Psoas muscle (tissue), 8 donors: ENCODE data around the gene EVC2. TPM values are rescaled to one million over a fixed set of nuclear protein-coding genes. Genes with fewer than 3 reads are reported as not detected.

ENCODE experiments used
- ATAC-seq, 4 donors: fragments of 200-7000 bp; cut with Tn5 transposase; one replicate each; pipeline ENCODE4 v1.9.1; 2020; ENCODE audit warnings: moderate library complexity in 3 of 4, mild to moderate bottlenecking in 2 of 4
- DNase-seq, 2 donors: peaks; one replicate each; pipeline ENCODE4 v3.0.0-alpha.2; 2020
- H3K27ac ChIP-seq: fragments of 200-600 bp; one replicate; pipeline ENCODE4 v1.8.0; 2022
- H3K27me3 ChIP-seq, 3 donors: fragments of 200-600 bp in 1 of 3; one replicate each; pipeline versions ENCODE4 v1.6.1 to v1.8.0; 2013 to 2022; ENCODE audit warnings: low read length in 2 of 3, mild to moderate bottlenecking in 2 of 3, moderate library complexity in 1 of 3; ENCODE audit not compliant: insufficient read depth in 3 of 3
- H3K36me3 ChIP-seq, 2 donors: fragments of 200-600 bp in 1 of 2; one replicate each; pipeline versions ENCODE4 v1.6.1 to v1.8.0; 2013 to 2022; ENCODE audit warnings: low read depth in 1 of 2, mild to moderate bottlenecking in 1 of 2, moderate library complexity in 1 of 2; ENCODE audit not compliant: insufficient read depth in 1 of 2
- H3K4me1 ChIP-seq: fragments of 200-600 bp; one replicate; pipeline ENCODE4 v1.8.0; 2022
- H3K4me3 ChIP-seq: fragments of 200-600 bp; one replicate; pipeline ENCODE4 v1.8.0; 2022; ENCODE audit warnings: mild to moderate bottlenecking
- H3K9me3 ChIP-seq: fragments of 200-600 bp; one replicate; pipeline ENCODE4 v1.8.0; 2022
- WGBS, 3 donors: extraction: QIAGEN DNeasy Blood & Tissue Kit; methylation state at CpG; one replicate each; pipeline versions ENCODE4 v1.1.6 to v1.1.7; 2013; 5-methylcytosine and 5-hydroxymethylcytosine counted together
- intact Hi-C, 2 donors: fragments of 100-400 bp; cut with DNase I; formaldehyde crosslinking; loops; one replicate each; pipeline versions ENCODE4 v1.11.0 to v1.14.2; 2022
- polyA plus RNA-seq, 3 donors: library from polyadenylated mRNA; stranded (reverse); fragments of 200-250 nt; gene quantifications; one replicate each; pipeline ENCODE4 v1.2.3, GENCODE V29; 2013
- total RNA-seq, 4 donors: library from RNA; stranded (reverse); fragmentation: NEBNext Ultra II Directional in 2 of 4; extraction: Animal tissue kit (Norgen Biotek cat#: 25700) in 2 of 4; gene quantifications; one replicate each; pipeline versions ENCODE4 v1.2.1 to v1.2.4, GENCODE V29; 2021 to 2023
- TF ChIP-seq, protein P1 (sequence below): fragments of 200-600 bp; IDR thresholded peaks from one replicate; pipeline ENCODE4 v1.8.0; 2022; ENCODE audit warnings: antibody characterized with exemption
- donor health status: healthy with polysubstance abuse.
- donor health status: DM: no; HTN: no; CAD: no; lungs with moderate emphysema.
- donor health status: Bipolar disorder and iron deficiency.
- donor health status: healthy.
- donor health status: DM: yes; HTN: yes; CAD: no.
- donor health status: DM: no; HTN: no; CAD: no.
- donor health status: DM: no; HTN: no; CAD: no.
- donor health status: DM: yes; HTN: yes; CAD: no.

Gene EVC2
- total and polyA plus RNA-seq, 7 donors, result 0.24 to 1.0 (median 0.44) TPM

DNA sequence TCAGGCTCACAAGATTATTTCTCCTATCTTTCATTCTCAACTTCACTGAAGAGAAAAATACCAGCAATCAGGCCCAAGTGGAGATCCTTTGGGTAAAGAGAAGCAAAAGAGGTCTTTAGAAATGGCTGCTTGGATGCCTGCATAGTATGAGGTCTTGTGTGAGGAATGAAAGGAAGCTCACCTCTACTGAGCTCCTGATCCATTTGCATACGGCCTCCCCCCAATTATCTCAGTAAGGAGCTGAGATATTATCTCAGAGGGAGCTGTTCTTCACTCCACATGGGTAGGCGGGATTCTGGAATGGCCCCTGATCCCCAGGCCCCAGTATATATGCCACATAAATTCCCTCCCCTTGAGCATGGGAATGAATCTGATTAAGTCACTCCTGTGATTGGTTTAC is 75.8 kb downstream of the EVC2 start:
- DNase-seq (no peak), ATAC-seq (no peak)
- TF ChIP-seq, protein P1, sequence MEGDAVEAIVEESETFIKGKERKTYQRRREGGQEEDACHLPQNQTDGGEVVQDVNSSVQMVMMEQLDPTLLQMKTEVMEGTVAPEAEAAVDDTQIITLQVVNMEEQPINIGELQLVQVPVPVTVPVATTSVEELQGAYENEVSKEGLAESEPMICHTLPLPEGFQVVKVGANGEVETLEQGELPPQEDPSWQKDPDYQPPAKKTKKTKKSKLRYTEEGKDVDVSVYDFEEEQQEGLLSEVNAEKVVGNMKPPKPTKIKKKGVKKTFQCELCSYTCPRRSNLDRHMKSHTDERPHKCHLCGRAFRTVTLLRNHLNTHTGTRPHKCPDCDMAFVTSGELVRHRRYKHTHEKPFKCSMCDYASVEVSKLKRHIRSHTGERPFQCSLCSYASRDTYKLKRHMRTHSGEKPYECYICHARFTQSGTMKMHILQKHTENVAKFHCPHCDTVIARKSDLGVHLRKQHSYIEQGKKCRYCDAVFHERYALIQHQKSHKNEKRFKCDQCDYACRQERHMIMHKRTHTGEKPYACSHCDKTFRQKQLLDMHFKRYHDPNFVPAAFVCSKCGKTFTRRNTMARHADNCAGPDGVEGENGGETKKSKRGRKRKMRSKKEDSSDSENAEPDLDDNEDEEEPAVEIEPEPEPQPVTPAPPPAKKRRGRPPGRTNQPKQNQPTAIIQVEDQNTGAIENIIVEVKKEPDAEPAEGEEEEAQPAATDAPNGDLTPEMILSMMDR, result no peak
- H3K36me3 ChIP-seq, result peaks cover 4 to 5% of the 10 kb centered on the region in 2 donors
- no peaks in the 10 kb centered on the region for H3K27me3 ChIP-seq
- H3K4me3 ChIP-seq, result no peak overlapping the region
- WGBS, 3 donors, result 83 to 92% (median 88%) methylated on average over 2 of the region's 2 CpGs
- H3K9me3 ChIP-seq, result no peaks in the 10 kb centered on the region
- intact Hi-C loops, result no loop called here
- no peaks in the 10 kb centered on the region for H3K4me1 ChIP-seq
- H3K27ac ChIP-seq, result no peak overlapping the region

DNA sequence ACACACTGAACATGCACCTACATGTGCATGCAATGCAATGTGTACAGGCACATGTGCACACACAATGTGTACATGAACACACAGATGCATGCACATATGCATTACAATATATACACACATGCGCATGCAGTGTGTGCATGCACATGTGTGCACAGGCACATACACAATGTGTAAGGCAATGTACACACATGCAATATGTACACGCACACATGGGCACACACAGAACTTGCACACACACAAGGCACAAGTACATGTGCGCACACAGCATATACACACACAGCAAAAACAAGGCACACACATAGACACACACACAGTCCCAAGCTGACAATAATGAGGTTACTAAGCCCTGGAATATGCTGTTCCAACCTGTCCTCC is 76.3 kb downstream of the EVC2 start:
- Histone ChIP-seq H3K9me3 (no peaks in the 10 kb centered on the region), H3K27ac (no peak overlapping the region), H3K4me3 (no peak overlapping the region), H3K4me1 (no peaks in the 10 kb centered on the region), H3K27me3 (no peaks in the 10 kb centered on the region), H3K36me3 (peaks cover 4 to 8% of the 10 kb centered on the region in 2 donors)
- DNase-seq (no peak), ATAC-seq (no peak)
- TF ChIP-seq, protein P1, result no peak
- intact Hi-C loops, result no loop called here
- WGBS, 3 donors, result 73 to 85% (median 81%) methylated on average over 3 of the region's 3 CpGs

GRCh38 chr4:5631352-5632065 is 76.8 kb downstream of the EVC2 start:
- peaks cover 4 to 8% of the 10 kb centered on the region in 2 donors for H3K36me3 ChIP-seq

DNA sequence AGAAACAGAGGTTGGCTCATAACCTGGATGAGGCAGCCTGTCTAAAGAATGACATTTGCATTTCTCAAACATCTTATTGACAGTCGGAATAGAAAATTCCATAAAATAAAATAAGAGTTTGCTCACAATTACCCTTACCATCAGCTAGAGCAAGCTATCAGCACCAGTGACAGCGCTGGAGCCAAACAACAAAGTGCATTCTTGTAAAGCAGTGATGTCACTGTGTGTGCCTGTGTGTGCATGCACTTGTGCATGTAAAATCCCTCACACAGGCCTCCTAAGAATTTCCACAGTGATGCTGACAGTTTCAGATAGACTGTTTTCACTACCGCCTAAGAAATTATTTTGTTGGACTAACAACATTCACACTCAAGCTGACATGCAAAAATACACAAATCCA is 77.6 kb downstream of the EVC2 start:
- WGBS, 3 donors, result 94 to 96% (median 96%) methylated on average over 3 of the region's 3 CpGs
- no peak overlapping the region for H3K27ac ChIP-seq
- TF ChIP-seq, protein P1, result no peak
- H3K4me3 ChIP-seq, result no peak overlapping the region
- H3K36me3 ChIP-seq, result peaks cover 4 to 8% of the 10 kb centered on the region in 2 donors
- intact Hi-C loops, result no loop called here
- no peaks in the 10 kb centered on the region for H3K27me3 ChIP-seq
- no peak for ATAC-seq
- H3K9me3 ChIP-seq, result no peaks in the 10 kb centered on the region
- DNase-seq, result no peak
- H3K4me1 ChIP-seq, result no peaks in the 10 kb centered on the region

More at GRCh38 chr4:5631352-5632065, 76.8 kb downstream of the EVC2 start:
- no peaks in the 10 kb centered on the region for H3K9me3 ChIP-seq
- ATAC-seq (no peak), DNase-seq (no peak)
- TF ChIP-seq, protein P1, result no peak
- 80 to 81% (median 81%) methylated on average over 9 of the region's 9 CpGs for WGBS, 3 donors
- intact Hi-C loops, result no loop called here
- no peak overlapping the region for H3K27ac ChIP-seq
- H3K4me1 ChIP-seq, result no peaks in the 10 kb centered on the region
- no peaks in the 10 kb centered on the region for H3K27me3 ChIP-seq
- no peak overlapping the region for H3K4me3 ChIP-seq

DNA sequence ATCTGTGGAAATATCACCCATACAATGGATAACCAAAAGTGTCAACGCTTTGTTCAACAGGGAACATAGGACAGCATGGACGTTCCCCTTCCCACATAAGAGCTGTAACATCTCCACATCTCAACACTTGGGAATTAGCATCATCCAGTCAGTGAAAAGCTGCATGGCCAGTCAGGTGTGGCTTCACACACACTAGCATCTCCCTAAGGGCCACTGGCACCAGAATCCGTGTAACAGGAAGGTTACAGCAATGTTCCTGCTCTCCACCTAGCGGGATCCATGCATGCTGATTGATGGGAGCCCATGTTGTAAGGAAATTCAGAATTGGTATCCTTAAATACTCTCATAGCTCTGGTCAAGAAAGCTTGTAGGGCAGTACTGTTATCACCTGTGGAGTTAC is 78.8 kb downstream of the EVC2 start:
- WGBS, 3 donors, result 81 to 88% (median 85%) methylated on average over 4 of the region's 4 CpGs
- intact Hi-C loops, result no loop called here
- TF ChIP-seq, protein P1, result no peak
- Histone ChIP-seq H3K27ac (no peak overlapping the region), H3K36me3 (peaks cover 4 to 8% of the 10 kb centered on the region in 2 donors), H3K4me3 (no peak overlapping the region), H3K9me3 (no peaks in the 10 kb centered on the region), H3K27me3 (no peaks in the 10 kb centered on the region), H3K4me1 (no peaks in the 10 kb centered on the region)
- ATAC-seq (no peak), DNase-seq (no peak)
